B cell (primary cell): ENCODE measurements around the gene ABHD6. TPM values are rescaled to one million over a fixed set of nuclear protein-coding genes. Genes with fewer than 3 reads are reported as not detected.

Experiments used
- ATAC-seq: fragments of 200-7000 bp; cut with Tn5 transposase; one replicate; pipeline ENCODE4 v1.10.0; 2021; ENCODE audit warnings: low read depth, mild to moderate bottlenecking, moderate number of reproducible peaks, moderate library complexity
- CTCF ChIA-PET: fragments of 350-600 bp; sonication (Branson Sonifier 250); formaldehyde crosslinking; loops from one replicate; lab custom pipeline; 2021; ENCODE audit warnings: antibody characterized with exemption, inconsistent platforms; lab: Charles Lee
- POLR2A ChIA-PET: fragments of 350-600 bp; sonication (Branson Sonifier 250); formaldehyde crosslinking; loops from one replicate; lab custom pipeline; 2021; ENCODE audit warnings: antibody characterized with exemption; lab: Charles Lee
- DNase-seq: peaks from one replicate; pipeline ENCODE4 v3.0.0; 2013
- H2AFZ ChIP-seq: 2 replicates; pipeline ENCODE4 v1.6.1; 2012; ENCODE audit warnings: mild to moderate bottlenecking, low read depth, low read length; ENCODE audit not compliant: insufficient read depth, poor library complexity, severe bottlenecking
- H3K27ac ChIP-seq, 2 donors: 1 replicate in 1 of 2; 2 replicates in 1 of 2; pipeline ENCODE4 v1.5.1; 2012 to 2013; ENCODE audit warnings: low read length in 2 of 2, mild to moderate bottlenecking in 2 of 2, moderate library complexity in 1 of 2
- H3K27me3 ChIP-seq, 4 experiments: fragments of 200-600 bp in 1 of 4; sonication (generic) in 1 of 4; replicated peaks in 1 of 4; 1 replicate in 2 of 4; 2 replicates in 2 of 4; pipeline versions ENCODE4 v1.6.1 to v1.7.0; 2013 to 2016; ENCODE audit warnings: low read length in 3 of 4, mild to moderate bottlenecking in 2 of 4, mixed read lengths in 1 of 4, moderate library complexity in 1 of 4; ENCODE audit not compliant: insufficient read depth in 4 of 4, control insufficient read depth in 3 of 4; ENCODE audit errors: control extremely low read depth in 1 of 4
- H3K36me3 ChIP-seq, 2 experiments: replicated peaks in 1 of 2; 1 replicate in 1 of 2; 2 replicates in 1 of 2; pipeline versions ENCODE4 v1.6.1 to v1.7.1; 2013; ENCODE audit warnings: low read length in 1 of 2; ENCODE audit not compliant: insufficient read depth in 2 of 2, control insufficient read depth in 1 of 2; ENCODE audit errors: control extremely low read depth in 1 of 2, extremely low read depth in 1 of 2
- H3K4me1 ChIP-seq, 2 donors: fragments of 200-600 bp in 1 of 2; sonication (generic) in 1 of 2; 1 replicate in 1 of 2; 2 replicates in 1 of 2; pipeline versions ENCODE4 v1.5.1 to v1.6.1; 2013 to 2017; ENCODE audit warnings: low read length in 2 of 2; ENCODE audit not compliant: control insufficient read depth in 2 of 2, insufficient read depth in 2 of 2
- H3K4me2 ChIP-seq: replicated peaks from 2 replicates; pipeline ENCODE3; 2012; ENCODE audit warnings: mild to moderate bottlenecking, low read depth, low read length; ENCODE audit not compliant: poor library complexity, severe bottlenecking
- H3K4me3 ChIP-seq, 5 experiments: fragments of 200-600 bp in 1 of 5; sonication (generic) in 1 of 5; 1 replicate in 3 of 5; 2 replicates in 2 of 5; pipeline versions ENCODE4 v1.5.1 to v1.7.0; 2011 to 2016; ENCODE audit warnings: low read length in 4 of 5, mild to moderate bottlenecking in 4 of 5, low read depth in 2 of 5, control low read depth in 1 of 5, moderate library complexity in 1 of 5; ENCODE audit not compliant: insufficient read depth in 1 of 5; ENCODE audit errors: control extremely low read depth in 1 of 5, extremely low read depth in 1 of 5
- H3K79me2 ChIP-seq: fragments of 200-600 bp; sonication (generic); one replicate; pipeline ENCODE4 v1.6.0; 2016; ENCODE audit warnings: low read length; ENCODE audit not compliant: control insufficient read depth, insufficient read depth
- H3K9ac ChIP-seq: fragments of 200-600 bp; sonication (generic); 2 replicates; pipeline ENCODE4 v1.6.1; 2017; ENCODE audit warnings: mild to moderate bottlenecking, low read length, moderate library complexity
- H3K9me3 ChIP-seq, 3 donors: one replicate each; pipeline versions ENCODE4 v1.6.1 to v1.7.1; 2013; ENCODE audit warnings: low read length in 2 of 3; ENCODE audit not compliant: control insufficient read depth in 2 of 3, insufficient read depth in 1 of 3; ENCODE audit errors: control extremely low read depth in 1 of 3
- H4K20me1 ChIP-seq: 2 replicates; pipeline ENCODE4 v1.6.0; 2012; ENCODE audit warnings: mild to moderate bottlenecking, low read length; ENCODE audit not compliant: insufficient read depth, control insufficient read depth, poor library complexity, severe bottlenecking
- H3K27ac Mint-ChIP-seq: one replicate; pipeline ENCODE4 v1.8.0; 2021; ENCODE audit warnings: mixed read lengths
- H3K27me3 Mint-ChIP-seq: one replicate; pipeline ENCODE4 v1.8.0; 2021; ENCODE audit warnings: mixed read lengths
- H3K4me1 Mint-ChIP-seq: one replicate; pipeline ENCODE4 v1.8.0; 2021; ENCODE audit warnings: mixed read lengths
- H3K4me3 Mint-ChIP-seq: one replicate; pipeline ENCODE4 v1.8.0; 2021; ENCODE audit warnings: mixed read lengths
- H3K9me3 Mint-ChIP-seq: one replicate; pipeline ENCODE4 v1.8.0; 2022; ENCODE audit warnings: mixed read lengths; ENCODE audit not compliant: insufficient read depth
- EZH2 ChIP-seq: IDR thresholded peaks from 2 replicates; pipeline ENCODE4 v1.6.1; 2012; ENCODE audit warnings: borderline replicate concordance, low read depth, mild to moderate bottlenecking, moderate library complexity, low read length; ENCODE audit not compliant: insufficient read depth, poor library complexity, severe bottlenecking
- WGBS: methylation state at CpG from one replicate; pipeline ENCODE4 v1.1.5; 2013; ENCODE audit warnings: missing lambda C conversion rate; ENCODE audit not compliant: insufficient coverage; 5-methylcytosine and 5-hydroxymethylcytosine counted together
- intact Hi-C: fragments of 100-400 bp; cut with micrococcal nuclease; formaldehyde crosslinking; loops from one replicate; pipeline ENCODE4 v1.10.0; 2022
- polyA plus RNA-seq: library from polyadenylated mRNA; depleted of rRNA; stranded (reverse); fragments of >200 nt; gene quantifications from 2 replicates; pipeline ENCODE4 v1.2.3, GENCODE V29; 2012
- total RNA-seq, 2 donors: library from RNA; stranded (reverse); fragments of 120-200 nt in 1 of 2; gene quantifications; 1 replicate in 1 of 2; 2 replicates in 1 of 2; pipeline versions ENCODE4 v1.2.3 to v1.2.4, GENCODE V29; 2013 to 2022
- TF ChIP-seq, protein P1 (sequence below): fragments of 200-600 bp; IDR thresholded peaks from one replicate; pipeline ENCODE4 v1.8.0; 2022; ENCODE audit warnings: antibody characterized with exemption, mild to moderate bottlenecking

The ABHD6 gene
- total and polyA plus RNA-seq, 2 donors (not counting 1 experiment from before 2014, with no cell fraction given): 4.5 to 24.2 TPM

DNA sequence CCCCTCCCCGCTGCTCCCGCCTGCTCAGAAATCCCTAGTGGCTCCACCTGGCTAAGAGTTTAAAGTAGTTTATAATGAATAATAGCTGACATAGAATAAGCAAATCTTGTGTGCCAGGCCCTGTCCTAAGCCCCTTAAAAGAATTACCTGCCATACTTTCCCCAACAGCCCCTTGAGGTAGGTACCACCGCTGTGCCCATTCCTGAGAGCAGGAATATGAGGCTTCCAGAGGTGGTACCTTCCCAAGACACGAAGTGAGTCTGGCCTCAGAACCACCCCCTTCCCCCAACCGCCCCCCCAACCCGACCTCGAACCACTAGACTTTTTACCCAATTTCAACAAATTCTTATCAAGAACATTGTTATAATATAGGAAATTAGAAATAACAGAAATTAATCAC, 1.2 kb downstream of the ABHD6 start:
- DNase-seq (no peak), ATAC-seq (no peak)
- peak overlapping the region; percentile 88 for H3K9ac ChIP-seq
- CTCF ChIA-PET: interaction anchor here (0.7 to 3.8 kb wide), 12 partner anchors 9 to 391 kb away, joined by 3 to 17 read pairs (median 6); partner anchors contain the start of genes HTD2 and RPP14
- Mint-ChIP-seq H3K9me3 (no peaks in the 10 kb centered on the region), H3K27ac (no peak overlapping the region), H3K4me1 (peaks cover 60% of the 10 kb centered on the region), H3K27me3 (no peaks in the 10 kb centered on the region), H3K4me3 (peak overlapping the region; percentile 97)
- intact Hi-C loops: loop anchor here (5.0 to 10.0 kb wide), 3 partner anchors 193 to 544 kb away; partner anchors contain the start of genes DENND6A, KCTD6 and PDHB
- no peaks in the 10 kb centered on the region for H3K36me3 ChIP-seq
- no peak overlapping the region for H3K27ac ChIP-seq
- WGBS: 100% methylated on average over 1 of the region's 7 CpGs
- no peak for TF ChIP-seq EZH2
- TF ChIP-seq, protein P1, sequence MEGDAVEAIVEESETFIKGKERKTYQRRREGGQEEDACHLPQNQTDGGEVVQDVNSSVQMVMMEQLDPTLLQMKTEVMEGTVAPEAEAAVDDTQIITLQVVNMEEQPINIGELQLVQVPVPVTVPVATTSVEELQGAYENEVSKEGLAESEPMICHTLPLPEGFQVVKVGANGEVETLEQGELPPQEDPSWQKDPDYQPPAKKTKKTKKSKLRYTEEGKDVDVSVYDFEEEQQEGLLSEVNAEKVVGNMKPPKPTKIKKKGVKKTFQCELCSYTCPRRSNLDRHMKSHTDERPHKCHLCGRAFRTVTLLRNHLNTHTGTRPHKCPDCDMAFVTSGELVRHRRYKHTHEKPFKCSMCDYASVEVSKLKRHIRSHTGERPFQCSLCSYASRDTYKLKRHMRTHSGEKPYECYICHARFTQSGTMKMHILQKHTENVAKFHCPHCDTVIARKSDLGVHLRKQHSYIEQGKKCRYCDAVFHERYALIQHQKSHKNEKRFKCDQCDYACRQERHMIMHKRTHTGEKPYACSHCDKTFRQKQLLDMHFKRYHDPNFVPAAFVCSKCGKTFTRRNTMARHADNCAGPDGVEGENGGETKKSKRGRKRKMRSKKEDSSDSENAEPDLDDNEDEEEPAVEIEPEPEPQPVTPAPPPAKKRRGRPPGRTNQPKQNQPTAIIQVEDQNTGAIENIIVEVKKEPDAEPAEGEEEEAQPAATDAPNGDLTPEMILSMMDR: no peak
- POLR2A ChIA-PET: interaction anchor here (0.5 to 1.5 kb wide), 4 partner anchors 9 to 641 kb away, joined by 3 to 6 read pairs (median 3); no protein-coding TSS in a partner anchor
- H3K79me2 ChIP-seq: peaks cover 66% of the 10 kb centered on the region
- H3K9me3 ChIP-seq: no peaks in the 10 kb centered on the region
- peak overlapping the region in 4 of 5 experiments; percentile 90 to 96 (median 94) for H3K4me3 ChIP-seq
- H3K4me1 ChIP-seq: peaks cover 26 to 34% of the 10 kb centered on the region in 2 donors
- H4K20me1 ChIP-seq: peaks cover 7% of the 10 kb centered on the region
- no peaks in the 10 kb centered on the region for H3K27me3 ChIP-seq
- peak overlapping the region; percentile 97 for H3K4me2 ChIP-seq
- H2AFZ ChIP-seq: peak overlapping the region; percentile 99

DNA sequence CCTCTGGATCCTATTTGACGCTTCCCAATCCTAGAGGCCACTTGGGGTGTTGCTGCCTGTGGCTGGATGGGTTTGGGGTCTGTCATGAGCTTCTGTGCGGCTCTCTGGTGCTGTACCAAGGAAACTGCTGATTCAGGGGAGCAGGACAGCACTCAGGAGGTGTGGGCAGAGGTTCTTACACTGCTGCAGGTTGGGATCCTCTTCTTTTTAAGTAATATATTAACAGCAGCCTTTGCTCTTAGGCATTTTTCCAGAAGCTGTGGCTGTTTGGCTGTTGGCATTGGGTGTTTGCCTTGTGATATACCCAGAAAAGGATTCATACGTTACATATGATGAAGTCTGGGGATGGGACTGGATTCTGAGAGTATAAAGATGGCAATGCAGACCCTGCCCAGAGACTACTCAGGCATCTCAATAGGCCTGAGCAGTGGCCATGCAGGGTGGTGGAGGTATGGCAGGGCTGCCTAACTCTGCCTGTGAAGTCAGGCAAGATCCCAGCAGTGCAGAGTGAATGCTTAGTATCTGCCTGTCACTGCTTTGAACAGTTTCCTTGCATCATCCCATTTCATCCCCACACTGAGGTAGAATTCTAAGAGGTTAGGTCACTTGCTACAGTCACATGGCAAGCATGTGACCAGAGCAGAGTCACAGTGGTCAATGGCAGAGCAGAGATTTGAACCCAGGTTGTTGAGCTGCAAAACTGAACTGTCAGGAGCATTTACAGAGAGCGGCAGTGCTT, 3.9 kb downstream of the ABHD6 start:
- ATAC-seq (no peak), DNase-seq (no peak)
- Mint-ChIP-seq H3K27ac (peak overlapping the region; percentile 22), H3K4me1 (peaks cover 57% of the 10 kb centered on the region), H3K4me3 (no peak overlapping the region), H3K9me3 (no peaks in the 10 kb centered on the region), H3K27me3 (no peaks in the 10 kb centered on the region)
- Histone ChIP-seq H2AFZ (no peak overlapping the region), H3K9me3 (no peaks in the 10 kb centered on the region), H3K4me3 (no peak overlapping the region), H3K4me1 (peaks cover 14 to 20% of the 10 kb centered on the region in 2 donors), H3K4me2 (no peak overlapping the region), H3K79me2 (peaks cover 93% of the 10 kb centered on the region), H3K36me3 (no peaks in the 10 kb centered on the region), H3K9ac (no peak overlapping the region), H4K20me1 (peaks cover 7% of the 10 kb centered on the region), H3K27me3 (no peaks in the 10 kb centered on the region), H3K27ac (no peak overlapping the region)
- intact Hi-C loops: no loop called here
- ChIA-PET POLR2A (no interaction called here), CTCF (interaction anchor here (1.0 to 4.1 kb wide), 6 partner anchors 14 to 65 kb away, joined by 3 to 19 read pairs (median 4); partner anchors contain the start of genes HTD2 and RPP14)
- 94% methylated on average over 2 of the region's 4 CpGs for WGBS
- TF ChIP-seq, protein P1: no peak
- TF ChIP-seq EZH2: no peak
